Measurements from ENCODE around the gene SYT1.
A peak's percentile ranks its signal among the peaks of the same experiment; 100 is the strongest.

SYT1 gene

GRCh38 chr12:79067977-79068376, 203.4 kb downstream of the SYT1 start:
- no peak for DNase-seq

GRCh38 chr12:79069009-79069408, 204.4 kb downstream of the SYT1 start:
- DNase-seq, result no peak

GRCh38 chr12:79071498-79071897, 206.9 kb downstream of the SYT1 start:
- DNase-seq, result no peak

GRCh38 chr12:79073506-79073905, 208.9 kb downstream of the SYT1 start:
- DNase-seq, result no peak

- no peak for DNase-seq
Measured at GRCh38 chr12:79082595-79082994, 218.0 kb downstream of the SYT1 start.

DNA sequence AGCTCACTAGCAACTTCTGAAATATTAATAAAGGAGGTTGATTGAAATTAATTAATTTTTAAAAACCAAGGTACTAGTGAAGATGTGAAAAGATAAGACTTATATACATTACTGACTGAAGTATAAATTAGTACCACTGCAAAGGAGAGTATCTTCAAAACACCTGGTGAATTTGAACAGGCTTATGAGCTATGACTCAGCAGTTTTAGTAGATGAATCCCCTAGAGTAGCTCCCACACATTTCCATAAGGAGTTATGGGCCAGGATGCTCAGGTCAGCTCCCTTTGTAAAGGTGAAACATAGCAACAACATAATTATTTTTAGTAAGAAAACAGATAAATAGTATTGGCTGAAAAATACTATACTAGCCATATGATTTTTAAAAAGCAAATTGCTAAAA, 218.6 kb downstream of the SYT1 start:
- no peak for DNase-seq

GRCh38 chr12:79085106-79085682, 220.6 kb downstream of the SYT1 start:
- DNase-seq, result no peak

- no peak for DNase-seq
Measured at GRCh38 chr12:79086541-79087296, 222.1 kb downstream of the SYT1 start.

GRCh38 chr12:79098530-79098929, 234.0 kb downstream of the SYT1 start:
- DNase-seq, result no peak

DNA sequence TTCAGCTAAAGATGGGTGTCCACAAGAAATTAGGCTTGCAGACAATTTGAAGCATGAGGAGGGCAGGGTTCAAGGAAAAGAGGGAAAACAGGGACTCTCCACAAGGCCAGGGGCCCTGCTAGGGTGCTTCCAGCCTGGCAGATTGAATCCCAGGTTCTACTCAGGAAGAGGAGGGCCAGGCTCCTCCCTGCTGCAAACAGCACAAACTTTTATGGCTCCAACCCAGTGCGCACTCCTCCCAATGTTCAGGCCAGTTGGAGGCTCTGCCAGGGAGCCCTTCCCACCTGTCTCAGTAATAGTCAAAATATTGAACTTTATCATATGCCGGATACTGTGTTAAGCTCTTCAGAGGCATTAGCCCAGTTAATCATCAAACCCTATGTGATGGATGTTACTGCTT, 244.4 kb downstream of the SYT1 start:
- no peak for DNase-seq

DNA sequence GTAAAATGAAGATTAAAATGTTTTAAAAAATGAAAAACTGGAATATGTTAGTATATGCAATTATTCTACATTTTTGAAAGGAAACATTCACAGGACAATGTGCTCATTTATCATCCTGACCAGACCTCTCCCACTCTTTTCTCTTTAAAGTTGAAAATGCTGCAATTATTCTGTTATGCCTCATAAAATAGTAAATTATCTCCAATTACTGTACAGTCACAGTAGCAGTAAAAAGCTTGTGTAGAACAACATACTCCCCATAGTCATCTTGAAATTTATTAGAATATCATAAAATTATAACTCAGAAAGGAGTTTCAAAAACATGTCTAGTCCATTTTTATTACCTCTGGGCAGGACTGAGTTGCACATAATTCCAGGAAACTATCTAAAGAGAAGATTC, 250.3 kb downstream of the SYT1 start:
- DNase-seq, result no peak

- no peak for DNase-seq
Measured at GRCh38 chr12:79115743-79116142, 251.2 kb downstream of the SYT1 start.

GRCh38 chr12:79119796-79120195, 255.2 kb downstream of the SYT1 start:
- no peak for DNase-seq

DNA sequence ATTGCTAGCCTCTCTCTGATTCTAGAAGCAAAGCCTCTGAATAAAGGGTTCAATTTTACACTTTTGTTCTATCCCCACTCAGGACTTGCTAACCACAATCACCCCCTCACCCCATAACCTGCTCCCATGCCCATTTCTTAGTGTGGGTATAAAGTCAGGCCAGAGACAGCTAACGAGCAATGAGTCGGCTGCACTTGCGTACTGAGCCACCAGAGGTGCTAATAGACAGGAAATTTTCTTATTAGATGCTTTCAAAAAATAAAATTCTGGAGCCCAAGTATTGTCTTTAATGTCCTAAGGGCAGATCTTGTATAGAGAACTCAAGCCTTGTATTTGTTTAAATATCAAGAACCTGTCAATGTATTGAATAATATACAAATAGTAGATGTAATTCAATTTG, 256.9 kb downstream of the SYT1 start:
- no peak for DNase-seq

DNA sequence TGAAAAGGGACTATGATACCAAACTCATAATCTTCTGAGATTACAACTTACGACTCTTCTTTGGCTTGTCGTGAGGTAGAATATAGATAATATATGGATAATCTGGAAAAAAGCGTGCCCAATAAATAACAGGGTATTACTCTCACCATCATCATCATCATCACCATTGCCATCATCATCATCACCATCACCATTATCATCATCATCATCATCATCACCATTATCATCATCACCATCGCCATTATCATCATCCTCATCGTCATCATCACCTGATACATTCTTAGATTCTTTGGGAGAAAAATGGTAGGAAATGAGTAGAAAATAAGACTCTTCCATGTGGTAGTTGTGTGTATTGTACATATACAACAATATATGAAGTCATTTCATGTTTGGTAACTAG, 259.8 kb downstream of the SYT1 start:
- no peak for DNase-seq

- no peak for DNase-seq
Measured at GRCh38 chr12:79125358-79125757, 260.8 kb downstream of the SYT1 start.

GRCh38 chr12:79127271-79127751, 262.7 kb downstream of the SYT1 start:
- peak; percentile 67 for DNase-seq

DNA sequence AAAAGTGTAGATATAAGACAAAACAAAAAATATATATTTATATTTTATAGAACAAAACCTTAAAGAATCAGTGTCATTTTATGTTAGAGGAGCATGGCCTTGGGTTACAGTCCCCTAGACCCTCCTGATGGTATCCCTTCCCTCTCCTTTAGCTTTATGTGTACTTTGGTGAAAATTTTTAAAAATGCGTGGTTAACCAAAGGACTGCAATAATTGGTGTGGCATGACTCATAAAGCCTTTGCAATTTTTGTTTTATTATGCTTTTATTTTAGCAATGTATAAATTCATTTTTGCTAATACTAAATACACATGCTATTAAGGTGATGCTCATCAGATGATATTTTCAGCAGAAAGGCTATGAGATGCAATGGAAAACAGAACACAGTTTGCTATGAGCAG, 264.4 kb downstream of the SYT1 start:
- DNase-seq, result no peak

DNA sequence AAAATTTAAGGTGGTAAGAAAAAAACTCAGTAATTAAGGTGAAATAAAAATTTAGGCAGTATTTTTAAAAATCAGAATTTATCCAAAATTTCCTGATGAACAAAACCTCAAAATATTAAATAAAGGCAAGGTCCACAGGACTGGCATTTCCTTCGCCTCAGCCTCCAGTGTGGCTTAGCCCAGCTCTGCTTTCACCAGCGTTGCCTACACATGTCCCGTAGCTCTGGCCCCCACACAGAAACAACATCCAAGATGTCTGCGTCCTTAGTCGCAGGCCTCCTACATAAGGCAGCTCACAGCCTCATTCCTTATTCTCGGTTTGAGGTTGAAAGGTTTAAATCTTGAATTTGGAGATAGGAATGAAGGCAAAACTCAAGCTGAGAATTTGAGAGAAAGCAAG, 274.3 kb downstream of the SYT1 start:
- no peak for DNase-seq

GRCh38 chr12:79140711-79141110, 276.1 kb downstream of the SYT1 start:
- DNase-seq, result no peak

DNA sequence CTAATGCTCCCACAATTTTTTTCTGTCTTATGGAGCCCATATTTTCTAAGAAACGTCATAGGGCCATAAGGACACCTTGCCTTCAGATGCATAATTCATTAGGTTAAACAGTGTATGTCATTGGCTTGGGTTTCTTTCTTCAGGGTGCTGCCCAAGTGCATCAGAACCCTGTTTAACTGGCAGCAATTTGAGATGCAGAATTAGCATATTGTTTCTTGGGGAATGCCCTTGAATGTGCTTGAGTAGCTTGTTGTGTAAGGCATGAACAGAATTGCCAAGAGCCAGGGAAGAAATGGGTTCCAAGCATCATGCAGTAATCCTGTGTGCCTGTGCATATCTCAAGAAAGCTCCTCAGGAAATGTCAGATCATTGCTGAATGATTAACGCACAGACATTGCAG, 277.2 kb downstream of the SYT1 start:
- no peak for DNase-seq

DNA sequence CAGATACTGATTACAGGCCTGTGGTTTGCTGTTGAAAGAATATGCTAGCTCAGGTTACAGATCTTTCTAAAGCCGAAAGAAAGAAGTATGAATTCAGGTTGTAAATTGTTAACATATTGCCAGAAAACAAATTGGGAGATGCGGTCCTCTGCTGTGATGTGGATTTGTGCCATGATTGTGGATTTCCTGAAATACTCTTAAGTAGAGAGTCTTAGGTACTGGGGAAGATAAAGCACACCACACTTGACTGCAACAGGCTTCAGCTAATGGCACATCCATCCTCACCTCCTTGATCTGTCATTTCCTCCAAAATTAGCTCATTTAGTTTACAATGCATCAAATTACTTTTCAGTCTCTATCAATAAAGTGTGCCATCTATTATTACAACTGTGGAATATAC, 279.2 kb downstream of the SYT1 start:
- DNase-seq, result no peak

DNA sequence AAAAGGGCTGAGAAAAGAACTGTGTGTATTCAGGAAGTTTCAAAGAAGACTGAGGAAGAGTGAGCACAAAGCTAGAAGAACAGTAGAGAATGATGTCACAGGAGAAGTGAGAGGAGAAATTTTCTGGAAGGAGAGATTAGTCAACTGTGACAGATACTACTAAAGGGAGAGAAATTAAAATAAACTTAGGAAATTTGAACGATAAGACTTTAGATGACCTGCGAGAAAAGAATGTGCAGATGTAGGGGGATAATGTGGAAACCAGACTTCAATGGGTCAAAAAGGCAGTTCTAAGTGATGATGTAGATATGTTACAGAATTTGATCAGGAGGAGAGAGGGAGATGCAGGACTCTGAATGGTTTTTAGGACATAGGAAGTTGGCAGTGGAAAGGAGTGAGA, 287.4 kb downstream of the SYT1 start:
- DNase-seq, result no peak

DNA sequence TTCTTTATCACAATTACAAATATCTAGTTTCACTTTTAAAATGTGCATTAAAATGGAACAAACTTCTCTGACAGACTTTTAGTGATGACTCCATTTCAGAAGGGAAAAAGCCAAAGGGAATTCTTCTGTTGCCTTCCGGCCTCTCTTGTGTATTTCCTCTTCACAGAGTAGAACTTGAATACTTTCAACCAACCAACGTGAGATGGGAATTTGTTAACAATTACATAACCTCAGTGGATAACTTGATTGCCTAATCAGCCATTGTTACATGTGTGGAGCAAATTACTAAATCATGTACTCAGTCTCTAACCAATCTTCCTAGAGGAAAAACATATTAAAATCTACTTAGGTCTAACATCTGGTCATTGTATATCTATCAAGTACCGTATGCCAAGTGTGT, 291.1 kb downstream of the SYT1 start:
- no peak for DNase-seq
